A549 treated with RU486 at 1 μM for 4 hours (cell line): ENCODE results near the gene GAGE1. TPM values are rescaled to one million over a fixed set of nuclear protein-coding genes. Genes with fewer than 3 reads are reported as not detected.

ENCODE experiments used
- total RNA-seq: library from RNA; stranded (reverse); fragments of 200-300 nt; extraction: Qiagen RNA extraction; gene quantifications from 5 replicates; pipeline ENCODE4 v1.2.3, GENCODE V29; 2022; ENCODE audit warnings: low read depth

GAGE1 gene
- not detected in 5 replicates for total RNA-seq

GRCh38 chrX:49598720-49599119 lies at the start of gene GAGE1:
Gene GAGE1, plus strand, starts transcription at chrX:49599020. Its CDS starts 1,155 bp downstream, at chrX:49600175.

GRCh38 chrX:49550989-49551388 lies 47.8 kb upstream of the GAGE1 start, which contains the start of gene GAGE12E:
Gene GAGE12E, plus strand, starts transcription at chrX:49551289. Its CDS starts 1,155 bp downstream, at chrX:49552444.

DNA sequence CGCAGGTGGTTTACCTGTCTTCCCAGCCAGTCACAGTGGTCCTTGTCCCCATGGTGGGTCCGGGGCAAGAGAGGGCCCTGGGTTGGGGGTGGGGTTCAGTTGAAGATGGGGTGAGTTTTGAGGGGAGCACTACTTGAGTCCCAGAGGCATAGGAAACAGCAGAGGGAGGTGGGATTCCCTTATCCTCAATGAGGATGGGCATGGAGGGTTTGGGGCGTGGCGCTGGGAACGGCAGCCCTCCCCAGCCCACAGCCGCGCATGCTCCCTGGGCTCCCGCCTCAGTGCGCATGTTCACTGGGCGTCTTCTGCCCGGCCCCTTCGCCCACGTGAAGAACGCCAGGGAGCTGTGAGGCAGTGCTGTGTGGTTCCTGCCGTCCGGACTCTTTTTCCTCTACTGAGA lies 38.3 kb upstream of the GAGE1 start, which contains the start of gene GAGE12F:
Gene GAGE12F, plus strand, starts transcription at position 301 of the 400 bp plus-strand sequence. CDS start 1,155 bp downstream, outside the sequence.

GRCh38 chrX:49570100-49570499 lies 28.7 kb upstream of the GAGE1 start, which contains the start of gene GAGE12G:
Gene GAGE12G, plus strand, starts transcription at chrX:49570400. Its CDS starts 1,155 bp downstream, at chrX:49571555.

DNA sequence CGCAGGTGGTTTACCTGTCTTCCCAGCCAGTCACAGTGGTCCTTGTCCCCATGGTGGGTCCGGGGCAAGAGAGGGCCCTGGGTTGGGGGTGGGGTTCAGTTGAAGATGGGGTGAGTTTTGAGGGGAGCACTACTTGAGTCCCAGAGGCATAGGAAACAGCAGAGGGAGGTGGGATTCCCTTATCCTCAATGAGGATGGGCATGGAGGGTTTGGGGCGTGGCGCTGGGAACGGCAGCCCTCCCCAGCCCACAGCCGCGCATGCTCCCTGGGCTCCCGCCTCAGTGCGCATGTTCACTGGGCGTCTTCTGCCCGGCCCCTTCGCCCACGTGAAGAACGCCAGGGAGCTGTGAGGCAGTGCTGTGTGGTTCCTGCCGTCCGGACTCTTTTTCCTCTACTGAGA lies 19.2 kb upstream of the GAGE1 start, which contains the start of gene GAGE12H:
Gene GAGE12H, plus strand, starts transcription at position 301 of the 400 bp plus-strand sequence. CDS start 1,155 bp downstream, outside the sequence.

GRCh38 chrX:49589196-49589595 lies 9.6 kb upstream of the GAGE1 start, which contains the start of gene GAGE2A:
Gene GAGE2A, plus strand, starts transcription at chrX:49589496. Its CDS starts 1,155 bp downstream, at chrX:49590651.

Other genes with a start within 250 kb of the GAGE1 start
- not detected in 5 replicates for gene GAGE12C, start 66.8 kb upstream of the GAGE1 start, total RNA-seq
- not detected in 5 replicates for gene GAGE12D, start 57.3 kb upstream of the GAGE1 start, total RNA-seq
- not detected in 5 replicates for gene GAGE12E, start 47.7 kb upstream of the GAGE1 start, total RNA-seq
- not detected in 5 replicates for gene GAGE12F, start 38.2 kb upstream of the GAGE1 start, total RNA-seq
- gene GAGE12G, start 28.6 kb upstream of the GAGE1 start, total RNA-seq: not detected in 5 replicates
- gene GAGE12H, start 19.1 kb upstream of the GAGE1 start, total RNA-seq: not detected in 5 replicates
- gene GAGE2A, start 9.5 kb upstream of the GAGE1 start, total RNA-seq: not detected in 5 replicates
- 0.27 TPM in 1 of 5 replicates, not detected in the others for gene PAGE1, start 97.0 kb downstream of the GAGE1 start, total RNA-seq
- not detected in 5 replicates for gene PAGE4, start 230.3 kb downstream of the GAGE1 start, total RNA-seq